Keratinocyte (primary cell): ENCODE results near the gene FKBP1B. TPM values are rescaled to one million over a fixed set of nuclear protein-coding genes. Genes with fewer than 3 reads are reported as not detected.

ENCODE experiments used
- DNase-seq: peaks from one replicate; pipeline ENCODE4 v3.0.0-alpha.2; 2011; ENCODE audit warnings: low read depth, missing footprints, low spot score
- FAIRE-seq: peaks from 2 replicates; lab custom pipeline; 2011; peaks lifted over from hg19 to GRCh38; lab: Jason Lieb, UNC
- H2AFZ ChIP-seq: 2 replicates; pipeline ENCODE4 v1.6.0; 2012; ENCODE audit warnings: low read length, control low read depth, inconsistent platforms; ENCODE audit not compliant: control insufficient read depth
- H3K27ac ChIP-seq: 2 replicates; pipeline ENCODE4 v1.5.1; 2011; ENCODE audit warnings: low read length; ENCODE audit not compliant: control insufficient read depth, insufficient read depth
- H3K27me3 ChIP-seq: 3 replicates; pipeline ENCODE4 v1.6.0; 2011; ENCODE audit warnings: low read length; ENCODE audit not compliant: control insufficient read depth, insufficient read depth; ENCODE audit errors: extremely low read depth
- H3K36me3 ChIP-seq, 2 experiments: 2 replicates in 1 of 2; 3 replicates in 1 of 2; pipeline ENCODE4 v1.5.1; 2011; ENCODE audit warnings: low read length in 2 of 2, mild to moderate bottlenecking in 1 of 2; ENCODE audit not compliant: control insufficient read depth in 2 of 2, insufficient read depth in 2 of 2; ENCODE audit errors: extremely low read depth in 1 of 2
- H3K4me1 ChIP-seq: 3 replicates; pipeline ENCODE4 v1.5.1; 2011; ENCODE audit warnings: low read length; ENCODE audit not compliant: control insufficient read depth, insufficient read depth; ENCODE audit errors: extremely low read depth
- H3K4me2 ChIP-seq: 3 replicates; pipeline ENCODE4 v1.6.0; 2011; ENCODE audit warnings: low read depth, low read length; ENCODE audit not compliant: control insufficient read depth, insufficient read depth; ENCODE audit errors: extremely low read depth
- H3K4me3 ChIP-seq, 3 experiments: fragments of 200-600 bp in 1 of 3; sonication (generic) in 1 of 3; 2 replicates in 2 of 3; 3 replicates in 1 of 3; pipeline ENCODE4 v1.5.1; 2011 to 2016; ENCODE audit warnings: low read length in 3 of 3, mild to moderate bottlenecking in 3 of 3, control low read depth in 2 of 3, inconsistent platforms in 1 of 3, low read depth in 1 of 3, mixed read lengths in 1 of 3, mixed run types in 1 of 3, moderate library complexity in 1 of 3; ENCODE audit not compliant: control insufficient read depth in 2 of 3, insufficient read depth in 2 of 3; ENCODE audit errors: extremely low read depth in 1 of 3
- H3K79me2 ChIP-seq: 2 replicates; pipeline ENCODE4 v1.6.0; 2012; ENCODE audit warnings: low read length; ENCODE audit not compliant: control insufficient read depth, insufficient read depth
- H3K9ac ChIP-seq: 3 replicates; pipeline ENCODE4 v1.6.0; 2011; ENCODE audit warnings: low read length; ENCODE audit not compliant: control insufficient read depth, insufficient read depth; ENCODE audit errors: extremely low read depth
- H3K9me1 ChIP-seq: 3 replicates; pipeline ENCODE4 v1.6.0; 2011; ENCODE audit warnings: low read length; ENCODE audit not compliant: control insufficient read depth, insufficient read depth; ENCODE audit errors: extremely low read depth
- H3K9me3 ChIP-seq: 2 replicates; pipeline ENCODE4 v1.5.1; 2012; ENCODE audit warnings: low read depth, low read length; ENCODE audit not compliant: control insufficient read depth
- H4K20me1 ChIP-seq: 3 replicates; pipeline ENCODE4 v1.6.0; 2011; ENCODE audit warnings: low read length; ENCODE audit not compliant: control insufficient read depth, insufficient read depth; ENCODE audit errors: extremely low read depth
- CTCF ChIP-seq, 3 experiments: IDR thresholded peaks in 1 of 3; conservative IDR thresholded peaks in 1 of 3; optimal IDR thresholded peaks in 1 of 3; 2 replicates in 2 of 3; 3 replicates in 1 of 3; pipeline versions ENCODE3 to v1.5.1; 2011; ENCODE audit warnings: low read length in 3 of 3, mild to moderate bottlenecking in 3 of 3, moderate library complexity in 2 of 3, control low read depth in 1 of 3, inconsistent platforms in 1 of 3; ENCODE audit not compliant: insufficient read depth in 2 of 3; ENCODE audit errors: extremely low read depth in 1 of 3
- EZH2 ChIP-seq: IDR thresholded peaks from one replicate; pipeline ENCODE4 v1.6.1; 2012; ENCODE audit warnings: inconsistent platforms, mild to moderate bottlenecking, low read length, moderate library complexity
- dilution Hi-C: fragments of 300-500 bp; cut with MboI; formaldehyde crosslinking; loops from one replicate; pipeline ENCODE4 v1.7.0; 2020; ENCODE audit warnings: low sequenced_read_pairs; ENCODE audit not compliant: extremely low pct_ligation_motif_present
- polyA plus RNA-seq, 5 experiments: library from polyadenylated mRNA; depleted of rRNA in 3 of 5; stranded (reverse) in 3 of 5; stranded (forward) in 1 of 5; unstranded in 1 of 5; fragments of >200 nt; gene quantifications; 1 replicate in 1 of 5; 2 replicates in 3 of 5; 3 replicates in 1 of 5; pipeline versions ENCODE4 v1.2.1 to v1.2.3, GENCODE V29; 2011 to 2012; ENCODE audit warnings: missing spikeins in 2 of 5, low read depth in 1 of 5, low replicate concordance in 1 of 5

FKBP1B gene
- polyA plus RNA-seq, 1 donor (not counting 4 experiments of a cell fraction or from before 2014, with no cell fraction given), result 24.5 TPM

GRCh38 chr2:24077535-24077877 is 28.0 kb downstream of the FKBP1B start:
- dilution Hi-C loops, result no loop called here
- no peak for DNase-seq
- H3K36me3 ChIP-seq, result peaks cover 10 to 19% of the 10 kb centered on the region in 2 experiments

DNA sequence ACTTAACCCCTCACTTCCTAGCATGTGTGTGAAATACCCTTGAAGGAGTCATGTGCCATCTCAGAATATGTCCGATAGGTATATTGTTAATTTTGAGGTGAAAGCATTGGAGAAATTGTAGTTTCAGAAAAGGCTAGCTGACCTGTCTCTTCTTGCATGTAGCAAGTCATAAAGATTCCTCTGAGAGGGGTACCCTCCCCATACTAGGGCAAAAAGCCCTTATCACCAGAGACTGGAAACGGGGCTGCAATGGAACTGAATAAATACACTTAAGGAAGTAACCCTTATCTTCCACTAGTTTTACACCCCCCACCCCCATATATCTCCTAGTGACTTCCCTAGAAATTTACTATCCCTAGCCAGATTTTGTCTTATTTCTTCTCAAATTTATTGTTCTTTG is 28.3 kb downstream of the FKBP1B start:
- Histone ChIP-seq H2AFZ (no peak overlapping the region), H3K4me2 (peak overlapping the region; percentile 74), H3K36me3 (peaks cover 7 to 17% of the 10 kb centered on the region in 2 experiments), H3K4me3 (peak overlapping the region; percentile 53 to 84 (median 82)), H3K27me3 (no peaks in the 10 kb centered on the region), H3K9ac (peak overlapping the region; percentile 91), H3K9me1 (no peaks in the 10 kb centered on the region), H3K27ac (peak overlapping the region; percentile 93), H4K20me1 (no peaks in the 10 kb centered on the region), H3K79me2 (peaks cover 24% of the 10 kb centered on the region), H3K4me1 (peaks cover 9% of the 10 kb centered on the region), H3K9me3 (no peaks in the 10 kb centered on the region)
- dilution Hi-C loops, result no loop called here
- TF ChIP-seq EZH2, result no peak
- no peak for TF ChIP-seq CTCF (optimal IDR thresholded peaks at IDR 0.05 in 1 of 3, IDR thresholded peaks at IDR 0.05 in 1 of 3, conservative IDR thresholded peaks at IDR 0.05 in 1 of 3; ENCODE audit: extremely low read depth in 1 of 3, insufficient read depth in 2 of 3, low read length in 3 of 3)
- FAIRE-seq (no peak), DNase-seq (no peak)

More at GRCh38 chr2:24077535-24077877, 28.0 kb downstream of the FKBP1B start:
- FAIRE-seq, result no peak
- peaks cover 28% of the 10 kb centered on the region for H3K79me2 ChIP-seq
- H4K20me1 ChIP-seq, result no peaks in the 10 kb centered on the region
- H3K27ac ChIP-seq, result peak overlapping the region; percentile 93
- no peaks in the 10 kb centered on the region for H3K9me1 ChIP-seq
- no peaks in the 10 kb centered on the region for H3K27me3 ChIP-seq
- peak overlapping the region; percentile 91 for H3K9ac ChIP-seq
- H2AFZ ChIP-seq, result peak overlapping the region; percentile 64
- H3K4me3 ChIP-seq, result peak overlapping the region; percentile 53 to 84 (median 82)
- peak overlapping the region; percentile 74 for H3K4me2 ChIP-seq
- H3K4me1 ChIP-seq, result peaks cover 9% of the 10 kb centered on the region
- TF ChIP-seq EZH2 (no peak), CTCF (optimal IDR thresholded peaks at IDR 0.05 in 1 of 3, IDR thresholded peaks at IDR 0.05 in 1 of 3, conservative IDR thresholded peaks at IDR 0.05 in 1 of 3; ENCODE audit: extremely low read depth in 1 of 3, insufficient read depth in 2 of 3, low read length in 3 of 3) (no peak)
- H3K9me3 ChIP-seq, result no peaks in the 10 kb centered on the region
